Eye (tissue), 1 donor: Measurements from ENCODE around the gene OTOG.
A peak's percentile ranks its signal among the peaks of the same experiment; 100 is the strongest.

Experiments used
- DNase-seq: peaks from one replicate; pipeline ENCODE4 v3.0.0-alpha.2; 2015

Gene OTOG

GRCh38 chr11:17653611-17654010 is 106.6 kb downstream of the OTOG start:
- DNase-seq: peak; percentile 38

GRCh38 chr11:17655682-17656081 is 108.6 kb downstream of the OTOG start:
- no peak for DNase-seq

DNA sequence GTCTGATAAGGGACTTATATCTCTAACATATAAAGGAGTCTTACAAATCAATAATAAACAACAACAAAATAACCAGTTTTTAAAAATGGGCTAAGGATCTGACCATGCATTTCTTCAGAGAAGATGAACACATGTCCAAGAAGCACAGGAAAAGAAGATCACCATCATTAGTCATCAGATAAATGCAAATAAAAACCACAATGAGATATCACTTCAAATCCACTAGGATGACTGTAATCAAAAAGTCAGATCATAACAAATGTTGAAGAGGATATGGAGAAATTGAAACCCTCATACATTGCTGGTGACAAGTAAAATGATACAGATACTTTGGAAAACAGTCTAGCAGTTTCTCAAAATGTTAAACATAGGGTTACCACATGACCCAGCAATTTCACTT is 111.2 kb downstream of the OTOG start:
- DNase-seq: no peak

- no peak for DNase-seq
Measured at GRCh38 chr11:17668166-17668565, 121.1 kb downstream of the OTOG start.

DNA sequence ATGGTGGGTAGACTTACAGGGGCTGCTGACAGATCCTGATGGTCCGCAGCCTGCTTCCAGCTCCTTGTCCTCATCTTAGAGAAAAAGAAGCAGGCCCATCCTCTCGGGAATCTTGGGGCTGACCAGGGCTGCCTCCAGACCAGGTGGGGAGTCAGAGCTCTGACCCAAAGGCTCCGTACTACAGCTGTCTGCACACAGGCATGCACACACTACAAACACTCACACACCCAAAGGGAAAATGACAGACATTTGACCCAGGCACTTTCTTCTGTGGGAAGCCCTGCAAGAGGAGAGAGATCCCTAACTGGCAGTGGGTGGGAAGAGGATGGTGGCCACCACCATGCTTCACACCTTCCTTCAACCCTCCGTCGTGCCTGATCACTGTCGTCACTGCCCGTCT is 125.4 kb downstream of the OTOG start:
- no peak for DNase-seq

- no peak for DNase-seq
Measured at GRCh38 chr11:17673951-17674350, 126.9 kb downstream of the OTOG start.

GRCh38 chr11:17682848-17683247 is 135.8 kb downstream of the OTOG start:
- no peak for DNase-seq

DNA sequence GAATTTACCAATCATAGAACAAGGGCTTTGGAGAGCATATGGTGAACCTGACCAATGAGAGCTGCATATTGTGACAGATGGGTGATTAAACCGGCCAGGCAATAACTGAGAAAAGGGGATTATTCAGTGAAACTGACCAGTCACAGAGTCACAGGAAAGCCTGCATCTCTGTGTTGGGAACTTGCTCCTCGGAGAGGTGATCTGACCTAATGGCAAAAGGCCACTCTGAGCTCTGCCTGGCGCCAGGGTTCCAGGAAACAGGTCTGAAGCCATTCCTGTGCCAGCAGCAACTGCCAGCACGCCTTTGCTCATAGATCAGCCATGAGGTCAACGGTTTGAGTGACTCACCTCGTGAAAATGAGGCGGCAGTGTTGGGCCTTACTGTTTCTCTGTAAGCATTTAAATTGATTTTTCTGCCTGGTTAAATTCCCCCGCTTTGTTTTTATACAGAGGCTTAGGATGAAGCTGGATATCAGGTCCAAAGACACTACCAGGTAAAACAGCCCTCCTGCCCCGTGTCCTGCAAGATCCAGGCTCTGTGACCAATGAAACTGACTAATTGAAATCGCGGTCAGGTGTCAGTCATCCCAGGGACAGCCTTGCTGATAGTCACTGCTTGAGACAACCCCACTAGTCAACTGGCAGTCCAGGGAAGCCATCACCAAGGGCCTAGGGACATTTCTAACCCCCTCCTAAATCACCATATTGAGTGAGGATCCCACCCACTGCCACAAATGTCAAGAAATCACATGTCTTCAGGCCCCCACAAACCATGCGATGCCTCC is 136.5 kb downstream of the OTOG start:
- DNase-seq: no peak

DNA sequence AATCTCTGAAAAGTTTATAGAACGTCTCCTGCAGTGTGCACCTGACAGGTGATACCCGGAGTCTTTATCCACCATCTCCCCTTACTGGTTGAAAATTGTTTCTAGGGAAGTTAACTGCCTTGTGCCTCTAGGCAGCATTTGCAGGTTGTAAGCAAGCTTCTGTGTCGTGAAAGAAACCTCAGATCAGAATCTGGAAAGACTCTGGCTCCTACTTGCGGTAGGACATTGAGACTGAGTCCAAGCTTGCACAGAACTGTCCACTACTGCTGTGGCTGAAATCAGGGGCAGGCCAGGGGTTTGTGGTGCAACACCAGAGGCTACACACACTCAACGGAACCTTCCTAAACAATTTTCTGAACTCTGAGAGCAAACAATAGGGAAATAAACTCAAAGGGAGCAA is 137.5 kb downstream of the OTOG start:
- no peak for DNase-seq

- peak; percentile 63 for DNase-seq
Measured at GRCh38 chr11:17686231-17686980, 139.3 kb downstream of the OTOG start.

DNA sequence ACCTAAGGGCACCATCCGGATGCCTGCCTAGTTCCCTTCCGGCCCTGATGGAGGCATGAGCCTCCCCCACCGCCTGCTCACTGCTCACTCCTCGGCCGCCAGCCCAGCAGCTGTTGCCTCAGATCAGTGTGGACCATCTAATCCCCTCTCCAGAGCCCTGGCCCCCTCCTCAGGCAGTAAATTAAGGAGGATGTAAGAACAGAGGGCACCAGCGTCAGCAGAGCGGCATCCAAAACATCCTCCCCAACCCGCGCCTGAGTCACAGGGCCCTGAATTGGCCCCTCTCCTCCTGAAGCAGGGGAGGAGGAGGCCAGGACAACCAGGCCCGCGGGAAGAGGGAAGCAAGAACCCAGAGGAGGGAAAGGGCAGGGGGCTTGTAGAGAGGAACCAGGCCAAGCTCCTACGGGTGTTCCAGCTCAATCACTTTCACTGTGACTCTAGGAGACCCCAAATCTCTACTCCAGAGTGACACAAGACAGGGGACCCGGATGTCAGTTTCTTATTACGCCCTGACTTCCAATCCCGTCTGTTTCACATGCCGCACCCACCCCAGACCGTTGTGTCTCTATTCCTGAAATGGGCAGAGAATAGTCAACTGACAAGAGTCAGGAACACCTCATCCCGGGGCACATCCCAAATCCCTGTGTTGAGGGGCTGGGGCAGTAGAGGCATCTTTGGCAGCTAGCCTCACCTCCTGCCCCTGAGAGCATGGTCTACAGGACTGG is 141.0 kb downstream of the OTOG start:
- DNase-seq: peak; percentile 32

GRCh38 chr11:17691550-17691949 is 144.5 kb downstream of the OTOG start:
- no peak for DNase-seq

DNA sequence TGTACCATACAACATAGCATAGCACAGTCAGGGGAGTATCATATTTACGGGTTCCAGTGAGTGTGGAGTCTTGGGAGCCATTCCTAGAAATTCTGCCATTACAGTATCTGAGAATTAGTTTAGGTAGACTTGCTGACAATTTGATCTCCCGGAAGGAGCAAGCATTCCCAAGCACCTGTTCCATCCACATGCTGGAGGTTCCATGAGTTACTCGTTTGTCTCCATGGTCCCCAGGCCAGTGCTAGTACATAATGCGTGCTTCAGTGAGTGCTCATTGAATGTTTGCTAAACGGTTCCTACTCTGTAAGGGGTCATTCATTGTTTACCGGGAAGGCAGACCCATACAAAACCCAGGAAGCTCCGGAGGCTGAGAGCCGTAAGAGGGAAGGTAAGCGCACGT is 144.9 kb downstream of the OTOG start:
- peak; percentile 33 for DNase-seq

DNA sequence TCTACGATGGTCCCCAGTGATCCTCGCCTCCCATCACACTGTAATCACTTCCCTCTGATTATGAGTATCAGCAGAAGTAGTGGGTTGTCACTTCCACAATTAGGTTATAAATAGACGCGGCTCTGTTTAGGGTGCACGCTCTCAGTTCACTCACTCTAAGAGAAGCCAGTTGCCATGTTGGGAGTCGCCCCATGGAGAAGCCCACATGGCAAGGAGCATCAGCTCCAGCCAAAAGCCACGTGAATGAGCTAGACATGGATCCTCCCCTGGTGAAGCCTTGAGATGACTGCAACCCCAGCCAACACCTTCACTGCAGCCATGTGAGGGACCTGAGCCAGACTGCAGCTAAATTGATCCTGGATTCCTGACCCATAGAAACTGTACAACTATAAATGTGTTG is 145.9 kb downstream of the OTOG start:
- DNase-seq: no peak

GRCh38 chr11:17693531-17693930 is 146.5 kb downstream of the OTOG start:
- DNase-seq: no peak

- no peak for DNase-seq
Measured at GRCh38 chr11:17694494-17695110, 147.5 kb downstream of the OTOG start.

DNA sequence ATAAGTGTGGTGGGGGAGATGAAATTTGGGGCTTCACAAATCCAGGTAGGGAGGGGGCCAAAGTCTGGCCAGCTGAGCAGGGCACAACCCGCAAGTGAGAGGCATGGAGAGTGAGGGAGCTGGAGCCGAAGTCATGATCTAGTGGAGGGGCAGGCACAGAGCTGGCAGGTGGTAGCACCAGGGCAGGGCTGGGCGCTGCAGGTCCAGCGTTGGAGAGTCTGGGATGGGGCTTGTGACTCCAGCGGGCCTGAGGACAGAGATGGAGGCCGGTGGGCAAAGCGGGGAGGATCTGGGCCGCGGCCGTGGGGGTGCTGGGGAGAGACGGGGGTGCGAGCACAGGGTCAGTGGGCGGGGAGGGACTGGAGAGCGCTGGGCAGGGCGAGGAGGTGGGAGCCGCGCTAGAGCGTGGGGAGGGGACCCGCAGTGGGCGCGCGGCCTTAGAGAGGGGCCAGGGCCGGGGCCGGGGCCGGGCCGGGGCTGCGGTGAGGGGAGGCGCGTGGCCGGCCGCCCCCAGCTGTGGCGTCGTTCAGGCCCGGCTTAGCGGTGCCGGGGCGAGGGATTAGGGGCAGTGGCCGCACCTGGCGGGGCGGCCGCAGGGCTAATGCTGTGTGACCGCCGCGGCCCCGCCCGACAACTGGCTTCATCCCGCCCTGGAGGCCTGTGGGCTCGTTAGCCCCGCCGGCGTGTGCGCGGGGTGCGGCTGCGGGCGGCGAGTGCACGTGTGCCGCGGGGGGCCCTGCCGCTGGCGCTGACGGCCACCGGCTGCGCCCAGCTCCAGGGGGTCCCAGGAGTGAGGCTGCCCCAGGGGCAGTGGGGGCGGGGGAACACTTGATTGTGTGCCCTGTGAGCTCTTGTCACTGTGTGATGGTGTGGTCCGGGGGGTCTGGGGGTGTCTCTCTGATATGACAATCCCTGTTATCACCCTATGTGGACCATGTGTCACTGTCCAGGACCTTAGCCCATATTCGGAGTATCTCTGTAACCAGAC is 148.7 kb downstream of the OTOG start:
- DNase-seq: peak; percentile 44

DNA sequence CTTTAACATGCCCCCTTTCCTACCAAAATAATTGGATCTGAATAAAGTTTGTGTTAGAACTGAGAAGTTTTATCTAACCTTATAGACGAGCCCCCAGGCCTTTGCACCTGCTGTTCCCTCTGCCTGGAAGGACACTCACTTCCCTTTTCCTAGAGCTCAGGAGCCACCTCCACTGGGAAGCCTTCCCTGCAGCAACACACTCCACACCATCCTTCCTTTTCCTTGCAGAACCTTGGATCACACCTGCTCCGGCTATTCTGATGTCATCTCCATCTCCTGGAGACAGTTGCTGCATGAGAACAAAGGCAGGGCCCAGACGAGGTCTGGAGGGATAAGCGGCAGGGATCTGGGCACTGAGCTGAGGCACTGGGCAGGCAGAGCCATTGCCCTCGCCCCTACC is 149.7 kb downstream of the OTOG start:
- no peak for DNase-seq
